Vagina (tissue), 2 donors: ENCODE measurements around the gene CADPS2. TPM values are rescaled to one million over a fixed set of nuclear protein-coding genes. Genes with fewer than 3 reads are reported as not detected.
"Not testable (repeated sequence)": the region's sequence is repeated elsewhere in the genome, so short reads cannot be mapped to it uniquely, and the experiment has no call there.

ENCODE experiments used
- DNase-seq, 2 donors: peaks; one replicate each; pipeline ENCODE4 v3.0.0-alpha.2; 2017; ENCODE audit errors: extremely low spot score in 2 of 2
- H3K27ac ChIP-seq: fragments of 200-600 bp; sonication (generic); one replicate; pipeline ENCODE4 v1.5.1; 2019
- H3K27me3 ChIP-seq: fragments of 200-600 bp; sonication (generic); one replicate; pipeline ENCODE4 v1.5.1; 2019
- H3K36me3 ChIP-seq, 2 donors: fragments of 200-600 bp; sonication (generic); one replicate each; pipeline ENCODE4 v1.5.1; 2017 to 2019
- H3K4me1 ChIP-seq: fragments of 200-600 bp; sonication (generic); one replicate; pipeline ENCODE4 v1.5.1; 2019
- H3K4me3 ChIP-seq, 2 donors: fragments of 200-600 bp; sonication (generic); 1 replicate in 1 of 2; 2 replicates in 1 of 2; pipeline ENCODE4 v1.5.1; 2016 to 2019
- H3K9me3 ChIP-seq: fragments of 200-600 bp; sonication (generic); one replicate; pipeline ENCODE4 v1.5.1; 2019
- POLR2A ChIP-seq, 2 donors: fragments of 450-650 bp; IDR thresholded peaks; one replicate each; pipeline ENCODE4 v1.6.1; 2017; ENCODE audit warnings: antibody characterized with exemption in 2 of 2, mild to moderate bottlenecking in 2 of 2, moderate library complexity in 2 of 2
- POLR2AphosphoS5 ChIP-seq, 2 donors: sonication (generic); formaldehyde crosslinking; IDR thresholded peaks; one replicate each; pipeline ENCODE4 v1.9.0; 2017; ENCODE audit warnings: antibody characterized with exemption in 2 of 2, mild to moderate bottlenecking in 2 of 2, low read depth in 1 of 2; ENCODE audit not compliant: insufficient read depth in 1 of 2
- intact Hi-C: fragments of 100-400 bp; cut with DNase I; formaldehyde crosslinking; loops from one replicate; pipeline ENCODE4 v1.15.1; 2023
- total RNA-seq: library from RNA; depleted of rRNA; stranded (reverse); fragments of >200 nt; gene quantifications from one replicate; pipeline ENCODE4 v1.2.3, GENCODE V29; 2016
- TF ChIP-seq, protein P1 (sequence below), 3 experiments: fragments of 450-650 bp in 2 of 3; fragments of 200-600 bp in 1 of 3; sonication (generic) in 1 of 3; IDR thresholded peaks; one replicate each; pipeline ENCODE4 v1.5.1; 2017 to 2019; ENCODE audit warnings: antibody characterized with exemption in 3 of 3, mild to moderate bottlenecking in 2 of 3, moderate library complexity in 2 of 3

CADPS2 gene
- total RNA-seq, 1 donor from 2014 or later: 25.5 TPM

DNA sequence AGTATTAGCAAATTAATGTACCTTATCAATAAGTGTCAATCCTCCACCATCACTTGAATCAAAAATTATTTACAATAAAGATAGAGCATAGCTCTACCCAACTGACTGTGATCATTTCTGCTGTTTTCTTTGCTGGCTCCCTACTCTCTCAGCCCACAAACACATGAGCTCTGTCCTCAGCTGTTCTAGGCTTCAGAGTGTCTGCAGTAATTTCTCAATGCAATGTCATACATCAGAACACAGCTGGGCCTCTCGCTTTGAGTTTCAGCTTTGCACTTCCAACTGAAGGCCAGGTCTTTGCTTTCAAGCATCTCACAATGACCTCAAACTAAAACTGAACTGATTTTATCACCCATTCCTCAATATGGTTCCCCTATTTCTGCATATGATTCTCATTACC is 243.0 kb downstream of the CADPS2 start:
- Histone ChIP-seq H3K4me1 (no peaks in the 10 kb centered on the region), H3K4me3 (no peak overlapping the region), H3K9me3 (no peaks in the 10 kb centered on the region), H3K36me3 (no peaks in the 10 kb centered on the region), H3K27ac (no peak overlapping the region), H3K27me3 (no peaks in the 10 kb centered on the region)
- intact Hi-C loops: no loop called here
- DNase-seq: no peak
- no peak for TF ChIP-seq POLR2A (IDR thresholded peaks at IDR 0.05)
- no peak for TF ChIP-seq POLR2AphosphoS5 (IDR thresholded peaks at IDR 0.05; ENCODE audit: insufficient read depth in 1 of 2, low read depth in 1 of 2)
- TF ChIP-seq, protein P1, sequence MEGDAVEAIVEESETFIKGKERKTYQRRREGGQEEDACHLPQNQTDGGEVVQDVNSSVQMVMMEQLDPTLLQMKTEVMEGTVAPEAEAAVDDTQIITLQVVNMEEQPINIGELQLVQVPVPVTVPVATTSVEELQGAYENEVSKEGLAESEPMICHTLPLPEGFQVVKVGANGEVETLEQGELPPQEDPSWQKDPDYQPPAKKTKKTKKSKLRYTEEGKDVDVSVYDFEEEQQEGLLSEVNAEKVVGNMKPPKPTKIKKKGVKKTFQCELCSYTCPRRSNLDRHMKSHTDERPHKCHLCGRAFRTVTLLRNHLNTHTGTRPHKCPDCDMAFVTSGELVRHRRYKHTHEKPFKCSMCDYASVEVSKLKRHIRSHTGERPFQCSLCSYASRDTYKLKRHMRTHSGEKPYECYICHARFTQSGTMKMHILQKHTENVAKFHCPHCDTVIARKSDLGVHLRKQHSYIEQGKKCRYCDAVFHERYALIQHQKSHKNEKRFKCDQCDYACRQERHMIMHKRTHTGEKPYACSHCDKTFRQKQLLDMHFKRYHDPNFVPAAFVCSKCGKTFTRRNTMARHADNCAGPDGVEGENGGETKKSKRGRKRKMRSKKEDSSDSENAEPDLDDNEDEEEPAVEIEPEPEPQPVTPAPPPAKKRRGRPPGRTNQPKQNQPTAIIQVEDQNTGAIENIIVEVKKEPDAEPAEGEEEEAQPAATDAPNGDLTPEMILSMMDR (IDR thresholded peaks at IDR 0.05): no peak

- Histone ChIP-seq H3K4me3 (no peak overlapping the region), H3K9me3 (no peaks in the 10 kb centered on the region), H3K27me3 (no peaks in the 10 kb centered on the region), H3K27ac (no peak overlapping the region), H3K4me1 (no peaks in the 10 kb centered on the region), H3K36me3 (no peaks in the 10 kb centered on the region)
- intact Hi-C loops: no loop called here
- TF ChIP-seq POLR2A (IDR thresholded peaks at IDR 0.05) (no peak), POLR2AphosphoS5 (IDR thresholded peaks at IDR 0.05; ENCODE audit: insufficient read depth in 1 of 2, low read depth in 1 of 2) (no peak)
- TF ChIP-seq, protein P1 (IDR thresholded peaks at IDR 0.05): no peak
- no peak for DNase-seq
Observed at GRCh38 chr7:122638459-122638858, 247.8 kb downstream of the CADPS2 start.

DNA sequence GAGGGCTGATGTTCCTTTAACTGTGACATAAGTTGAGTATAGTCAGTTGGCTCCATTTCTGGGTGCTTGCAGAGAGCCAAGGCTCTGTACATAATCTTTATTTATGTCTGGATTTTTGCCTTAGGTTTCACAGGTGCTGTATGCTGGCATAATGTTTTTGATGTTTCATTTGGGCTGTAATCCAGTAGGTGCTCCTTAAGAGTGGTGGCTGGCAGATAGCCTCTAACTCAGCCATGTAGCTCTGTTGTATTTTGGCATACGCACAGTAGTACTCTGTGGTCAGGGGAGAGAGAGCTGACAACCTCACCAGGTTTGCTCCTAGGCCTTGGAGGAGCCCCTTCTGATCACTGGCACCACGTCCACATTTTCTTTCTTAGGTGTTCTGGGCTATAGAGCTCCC is 248.5 kb downstream of the CADPS2 start:
- intact Hi-C loops: no loop called here
- Histone ChIP-seq H3K27ac (no peak overlapping the region), H3K27me3 (no peaks in the 10 kb centered on the region), H3K4me1 (no peaks in the 10 kb centered on the region), H3K4me3 (no peak overlapping the region), H3K36me3 (no peaks in the 10 kb centered on the region), H3K9me3 (no peaks in the 10 kb centered on the region)
- TF ChIP-seq POLR2A (IDR thresholded peaks at IDR 0.05) (no peak), POLR2AphosphoS5 (IDR thresholded peaks at IDR 0.05; ENCODE audit: insufficient read depth in 1 of 2, low read depth in 1 of 2) (no peak)
- TF ChIP-seq, protein P1 (IDR thresholded peaks at IDR 0.05): no peak
- no peak for DNase-seq

DNA sequence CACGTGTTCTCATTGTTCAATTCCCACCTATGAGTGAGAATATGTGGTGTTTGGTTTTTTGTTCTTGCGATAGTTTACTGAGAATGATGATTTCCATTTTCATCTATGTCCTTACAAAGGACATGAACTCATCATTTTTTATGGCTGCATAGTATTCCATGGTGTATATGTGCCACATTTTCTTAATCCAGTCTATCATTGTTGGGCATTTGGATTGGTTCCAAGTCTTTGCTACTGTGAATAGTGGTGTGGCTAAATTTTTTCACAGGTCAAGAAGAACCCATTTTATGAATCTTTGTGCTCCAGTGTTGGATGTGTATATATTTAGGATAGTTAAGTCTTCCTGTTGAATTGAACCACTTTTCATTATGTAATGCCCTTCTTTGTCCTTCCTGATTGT is 250.8 kb downstream of the CADPS2 start:
- H3K9me3 ChIP-seq, H3K4me3 ChIP-seq, H3K36me3 ChIP-seq, H3K27ac ChIP-seq, H3K27me3 ChIP-seq, intact Hi-C loops, H3K4me1 ChIP-seq, DNase-seq: not testable (repeated sequence)

DNA sequence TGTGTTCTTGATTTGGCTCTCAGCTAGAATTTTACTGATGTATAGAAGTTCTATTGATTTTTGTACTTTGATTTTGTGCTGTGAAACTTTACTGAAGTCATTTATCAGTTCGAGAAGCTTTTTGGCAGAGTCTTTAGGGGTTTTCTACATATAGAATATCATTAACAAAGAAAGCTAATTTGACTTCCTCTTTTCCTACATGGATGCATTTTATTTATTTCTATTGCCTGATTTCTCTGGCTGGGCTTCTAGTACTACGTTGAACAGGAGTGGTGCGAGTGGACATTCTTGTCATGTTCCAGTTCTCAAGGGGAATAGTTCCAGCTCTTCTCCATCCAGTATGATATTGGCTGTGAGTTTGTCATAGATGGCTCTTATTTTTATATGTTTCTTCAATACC is 252.8 kb downstream of the CADPS2 start:
- intact Hi-C loops: no loop called here

More for the DNA sequence above, 252.8 kb downstream of the CADPS2 start:
- Histone ChIP-seq H3K4me1 (no peaks in the 10 kb centered on the region), H3K4me3 (no peak overlapping the region), H3K36me3 (no peaks in the 10 kb centered on the region), H3K9me3 (no peaks in the 10 kb centered on the region), H3K27ac (no peak overlapping the region), H3K27me3 (no peaks in the 10 kb centered on the region)
- TF ChIP-seq, protein P1 (IDR thresholded peaks at IDR 0.05): no peak
- no peak for TF ChIP-seq POLR2AphosphoS5 (IDR thresholded peaks at IDR 0.05; ENCODE audit: insufficient read depth in 1 of 2, low read depth in 1 of 2)
- TF ChIP-seq POLR2A (IDR thresholded peaks at IDR 0.05): no peak
- DNase-seq: no peak
